Duodenal mucosa (tissue), 2 donors: ENCODE results near the gene LAMC2.

ENCODE experiments used
- H3K27ac ChIP-seq: one replicate; pipeline ENCODE4 v1.7.0; 2013; ENCODE audit warnings: low read depth, low read length
- H3K27me3 ChIP-seq, 2 donors: one replicate each; pipeline ENCODE4 v1.7.0; 2013; ENCODE audit warnings: low read length in 2 of 2, control low read depth in 1 of 2; ENCODE audit not compliant: insufficient read depth in 2 of 2, control insufficient read depth in 1 of 2
- H3K36me3 ChIP-seq, 2 donors: one replicate each; pipeline ENCODE4 v1.7.0; 2013; ENCODE audit warnings: low read length in 2 of 2, control low read depth in 1 of 2; ENCODE audit not compliant: insufficient read depth in 2 of 2, control insufficient read depth in 1 of 2
- H3K4me1 ChIP-seq, 2 donors: one replicate each; pipeline ENCODE4 v1.7.0; 2013; ENCODE audit warnings: low read length in 2 of 2, control low read depth in 1 of 2; ENCODE audit not compliant: insufficient read depth in 2 of 2, control insufficient read depth in 1 of 2
- H3K4me3 ChIP-seq, 2 donors: one replicate each; pipeline ENCODE4 v1.7.0; 2013; ENCODE audit warnings: low read length in 2 of 2, low read depth in 1 of 2
- H3K9ac ChIP-seq, 2 donors: one replicate each; pipeline ENCODE4 v1.7.0; 2013; ENCODE audit warnings: low read length in 2 of 2, low read depth in 1 of 2
- H3K9me3 ChIP-seq, 2 donors: one replicate each; pipeline ENCODE4 v1.7.0; 2013; ENCODE audit warnings: low read length in 2 of 2, control low read depth in 1 of 2; ENCODE audit not compliant: control insufficient read depth in 1 of 2

Gene LAMC2

GRCh38 chr1:183242556-183242955 lies 56.5 kb downstream of the LAMC2 start:
- no peaks in the 10 kb centered on the region for H3K4me1 ChIP-seq
- H3K27ac ChIP-seq, result no peak overlapping the region
- no peaks in the 10 kb centered on the region for H3K36me3 ChIP-seq

GRCh38 chr1:183243161-183244050 lies 57.3 kb downstream of the LAMC2 start:
- Histone ChIP-seq H3K9ac (no peak overlapping the region), H3K27me3 (no peaks in the 10 kb centered on the region), H3K27ac (no peak overlapping the region), H3K4me1 (no peaks in the 10 kb centered on the region), H3K4me3 (no peak overlapping the region), H3K9me3 (no peaks in the 10 kb centered on the region), H3K36me3 (no peaks in the 10 kb centered on the region)

More at GRCh38 chr1:183242556-183242955, 56.5 kb downstream of the LAMC2 start:
- H3K9me3 ChIP-seq, result no peaks in the 10 kb centered on the region
- H3K4me3 ChIP-seq, result no peak overlapping the region
- no peaks in the 10 kb centered on the region for H3K27me3 ChIP-seq
- no peak overlapping the region for H3K9ac ChIP-seq

GRCh38 chr1:183244466-183244865 lies 58.4 kb downstream of the LAMC2 start:
- Histone ChIP-seq H3K36me3 (no peaks in the 10 kb centered on the region), H3K9me3 (no peaks in the 10 kb centered on the region), H3K4me1 (no peaks in the 10 kb centered on the region), H3K4me3 (no peak overlapping the region), H3K27me3 (no peaks in the 10 kb centered on the region), H3K27ac (no peak overlapping the region), H3K9ac (no peak overlapping the region)

- H3K27ac ChIP-seq, result no peak overlapping the region
- H3K4me1 ChIP-seq, result no peaks in the 10 kb centered on the region
- H3K4me3 ChIP-seq, result no peak overlapping the region
Measured at GRCh38 chr1:183245357-183245756, 59.3 kb downstream of the LAMC2 start.

GRCh38 chr1:183246436-183246835 lies 60.4 kb downstream of the LAMC2 start:
- no peaks in the 10 kb centered on the region for H3K4me1 ChIP-seq
- no peak overlapping the region for H3K27ac ChIP-seq
- no peak overlapping the region for H3K4me3 ChIP-seq
- no peaks in the 10 kb centered on the region for H3K9me3 ChIP-seq
- no peak overlapping the region for H3K9ac ChIP-seq
- no peaks in the 10 kb centered on the region for H3K36me3 ChIP-seq
- no peaks in the 10 kb centered on the region for H3K27me3 ChIP-seq

More at GRCh38 chr1:183245357-183245756, 59.3 kb downstream of the LAMC2 start:
- Histone ChIP-seq H3K9me3 (no peaks in the 10 kb centered on the region), H3K36me3 (no peaks in the 10 kb centered on the region), H3K27me3 (no peaks in the 10 kb centered on the region), H3K9ac (no peak overlapping the region)

- no peaks in the 10 kb centered on the region for H3K9me3 ChIP-seq
- H3K36me3 ChIP-seq, result no peaks in the 10 kb centered on the region
- H3K27me3 ChIP-seq, result no peaks in the 10 kb centered on the region
- H3K4me1 ChIP-seq, result no peaks in the 10 kb centered on the region
- no peak overlapping the region for H3K9ac ChIP-seq
- no peak overlapping the region for H3K27ac ChIP-seq
- no peak overlapping the region for H3K4me3 ChIP-seq
Measured at GRCh38 chr1:183247066-183247465, 61.0 kb downstream of the LAMC2 start.

GRCh38 chr1:183247484-183247883 lies 61.4 kb downstream of the LAMC2 start:
- Histone ChIP-seq H3K9me3 (no peaks in the 10 kb centered on the region), H3K36me3 (no peaks in the 10 kb centered on the region), H3K27me3 (no peaks in the 10 kb centered on the region), H3K27ac (no peak overlapping the region), H3K4me3 (no peak overlapping the region), H3K4me1 (no peaks in the 10 kb centered on the region), H3K9ac (no peak overlapping the region)

GRCh38 chr1:183247931-183248330 lies 61.9 kb downstream of the LAMC2 start:
- Histone ChIP-seq H3K9me3 (no peaks in the 10 kb centered on the region), H3K27me3 (no peaks in the 10 kb centered on the region), H3K9ac (no peak overlapping the region)

GRCh38 chr1:183248989-183249691 lies 63.1 kb downstream of the LAMC2 start:
- H3K27me3 ChIP-seq, result no peaks in the 10 kb centered on the region
- no peak overlapping the region for H3K4me3 ChIP-seq
- H3K9me3 ChIP-seq, result no peaks in the 10 kb centered on the region
- H3K36me3 ChIP-seq, result no peaks in the 10 kb centered on the region
- H3K4me1 ChIP-seq, result no peaks in the 10 kb centered on the region
- no peak overlapping the region for H3K27ac ChIP-seq
- no peak overlapping the region for H3K9ac ChIP-seq

More at GRCh38 chr1:183247931-183248330, 61.9 kb downstream of the LAMC2 start:
- no peak overlapping the region for H3K4me3 ChIP-seq
- no peak overlapping the region for H3K27ac ChIP-seq
- H3K36me3 ChIP-seq, result no peaks in the 10 kb centered on the region
- no peaks in the 10 kb centered on the region for H3K4me1 ChIP-seq

GRCh38 chr1:183249941-183250452 lies 63.9 kb downstream of the LAMC2 start:
- Histone ChIP-seq H3K4me3 (no peak overlapping the region), H3K27me3 (no peaks in the 10 kb centered on the region), H3K9me3 (no peaks in the 10 kb centered on the region), H3K36me3 (no peaks in the 10 kb centered on the region), H3K27ac (no peak overlapping the region), H3K9ac (no peak overlapping the region), H3K4me1 (no peaks in the 10 kb centered on the region)
